Measurements from ENCODE around the gene OR9Q1.
"Not testable (repeated sequence)": the region's sequence is repeated elsewhere in the genome, so short reads cannot be mapped to it uniquely, and the experiment has no call there.

The OR9Q1 gene

GRCh38 chr11:58135171-58135570 lies 111.5 kb downstream of the OR9Q1 start:
- DNase-seq = no peak

- DNase-seq = no peak
Measured at GRCh38 chr11:58142761-58143160, 119.1 kb downstream of the OR9Q1 start.

GRCh38 chr11:58152781-58153180 lies 129.1 kb downstream of the OR9Q1 start:
- no peak for DNase-seq

GRCh38 chr11:58164389-58164788 lies 140.7 kb downstream of the OR9Q1 start:
- no peak for DNase-seq

GRCh38 chr11:58164990-58165389 lies 141.3 kb downstream of the OR9Q1 start:
- DNase-seq = no peak

GRCh38 chr11:58165504-58166106 lies 141.9 kb downstream of the OR9Q1 start:
- DNase-seq = no peak

GRCh38 chr11:58177409-58178054 lies 153.9 kb downstream of the OR9Q1 start:
- no peak for DNase-seq

GRCh38 chr11:58178444-58178843 lies 154.8 kb downstream of the OR9Q1 start:
- no peak for DNase-seq

GRCh38 chr11:58179648-58180047 lies 156.0 kb downstream of the OR9Q1 start:
- no peak for DNase-seq

- DNase-seq = no peak
Measured at GRCh38 chr11:58186938-58187337, 163.3 kb downstream of the OR9Q1 start.

GRCh38 chr11:58188770-58189169 lies 165.1 kb downstream of the OR9Q1 start, which contains the start of gene OR9Q2:
Gene OR9Q2 (plus strand): TSS chr11:58189070. CDS start chr11:58190491, 1,421 bp downstream.
- DNase-seq = no peak

- no peak for DNase-seq
Measured at GRCh38 chr11:58192229-58192628, 168.5 kb downstream of the OR9Q1 start.

- DNase-seq = no peak
Measured at GRCh38 chr11:58193391-58193790, 169.7 kb downstream of the OR9Q1 start.

- no peak for DNase-seq
Measured at GRCh38 chr11:58195939-58196338, 172.3 kb downstream of the OR9Q1 start.

GRCh38 chr11:58199271-58199670 lies 175.6 kb downstream of the OR9Q1 start:
- DNase-seq = no peak

- no peak for DNase-seq
Measured at GRCh38 chr11:58204042-58204441, 180.4 kb downstream of the OR9Q1 start, which contains the start of gene OR1S2. Gene OR1S2 (minus strand): TSS chr11:58204142. CDS start chr11:58204142, 0 bp downstream.

- DNase-seq = not testable (repeated sequence)
Measured at GRCh38 chr11:58212420-58212819, 188.7 kb downstream of the OR9Q1 start, which contains the start of gene OR1S1. Gene OR1S1 (plus strand): TSS chr11:58212720.

- no peak for DNase-seq
Measured at GRCh38 chr11:58216476-58216875, 192.8 kb downstream of the OR9Q1 start.

GRCh38 chr11:58222721-58223120 lies 199.0 kb downstream of the OR9Q1 start:
- DNase-seq = no peak

GRCh38 chr11:58227956-58228615 lies 204.4 kb downstream of the OR9Q1 start:
- no peak for DNase-seq
